ENCODE results near the gene TBC1D1.
A peak's percentile ranks its signal among the peaks of the same experiment; 100 is the strongest.
"Not testable (repeated sequence)": the region's sequence is repeated elsewhere in the genome, so short reads cannot be mapped to it uniquely, and the experiment has no call there.

TBC1D1 gene

DNA sequence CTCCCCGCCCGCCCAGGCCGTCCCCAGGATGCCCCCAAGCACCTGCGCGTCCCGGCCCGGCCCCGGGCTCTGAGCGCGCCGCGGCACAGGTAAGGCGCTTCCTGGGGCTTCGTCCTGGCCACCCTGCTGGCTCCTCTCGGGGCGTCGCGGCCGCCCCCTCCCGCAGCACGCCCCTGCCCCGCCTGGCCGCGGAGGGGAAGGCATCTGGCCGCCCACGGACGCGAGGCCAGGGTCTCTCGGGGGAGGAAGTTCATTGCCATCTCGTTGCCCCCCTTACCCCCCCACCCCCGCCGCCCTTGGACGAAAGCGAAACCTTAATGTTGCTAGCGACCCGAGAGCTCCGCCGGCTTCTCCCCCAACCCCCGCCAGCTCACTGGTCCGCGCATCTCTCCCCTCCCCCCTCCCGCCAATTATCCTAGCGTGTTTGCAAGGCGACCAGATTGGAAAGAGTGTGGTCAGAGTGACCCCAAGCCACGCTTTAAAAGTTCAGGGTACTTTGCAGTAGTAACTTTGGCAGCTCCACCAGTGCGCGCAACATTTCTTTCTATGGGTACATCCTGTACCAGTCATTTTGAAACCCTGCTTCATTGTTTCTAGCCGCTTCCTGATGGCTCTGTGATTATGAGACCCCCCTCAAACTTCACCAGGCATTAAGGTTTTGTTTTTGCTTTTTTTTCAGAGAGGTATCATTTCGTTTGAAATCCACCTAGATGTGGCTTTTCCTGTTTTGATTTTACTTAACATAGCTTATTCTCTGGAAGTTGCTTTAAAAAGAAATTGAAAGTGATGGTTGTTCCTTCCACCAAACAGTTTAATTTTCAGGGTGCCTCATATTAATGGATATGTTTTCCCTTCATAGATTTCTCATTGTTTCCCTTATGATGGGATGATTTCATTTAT is 626 bp downstream of the TBC1D1 start:
- peak; percentile 76 for DNase-seq

DNA sequence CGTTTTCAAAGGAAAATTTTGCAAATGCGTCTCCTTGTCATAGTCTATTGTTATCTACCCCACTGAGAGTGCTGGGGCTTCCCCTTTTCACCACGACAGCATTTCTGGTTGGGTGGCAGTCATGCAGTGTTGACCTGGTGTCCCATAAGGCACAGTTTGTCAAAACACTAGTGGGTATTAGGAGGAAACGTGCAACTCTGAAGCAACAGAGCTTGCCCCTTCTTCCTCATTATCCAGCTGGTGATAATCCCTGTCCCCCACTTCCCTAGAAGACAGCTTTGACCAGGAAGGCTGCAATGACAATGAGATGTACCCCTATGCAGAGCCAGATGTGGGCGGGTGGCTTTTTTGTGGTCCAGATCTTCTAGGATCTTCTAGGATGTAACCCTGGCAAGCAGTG is 1.8 kb downstream of the TBC1D1 start:
- peak; percentile 44 for DNase-seq

DNA sequence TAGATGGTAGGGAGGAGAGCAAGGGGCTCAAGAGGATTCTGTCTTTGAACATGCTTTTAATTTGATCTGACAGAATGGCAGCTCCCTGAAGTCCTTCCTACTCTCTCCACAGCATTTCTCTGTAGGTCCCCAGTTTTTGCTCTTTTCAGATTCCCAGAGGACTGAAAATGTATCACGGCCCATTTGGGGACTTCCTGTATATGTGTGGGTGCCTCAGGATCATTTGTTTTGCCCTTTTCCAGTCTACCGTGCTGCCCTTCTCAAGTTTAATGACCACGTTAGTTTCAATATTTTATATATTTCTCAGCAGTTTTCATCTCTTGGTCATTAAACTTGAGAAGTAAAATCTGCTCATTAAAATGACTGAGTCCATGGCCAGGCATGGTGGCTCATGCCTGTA is 2.3 kb downstream of the TBC1D1 start:
- DNase-seq = no peak

DNA sequence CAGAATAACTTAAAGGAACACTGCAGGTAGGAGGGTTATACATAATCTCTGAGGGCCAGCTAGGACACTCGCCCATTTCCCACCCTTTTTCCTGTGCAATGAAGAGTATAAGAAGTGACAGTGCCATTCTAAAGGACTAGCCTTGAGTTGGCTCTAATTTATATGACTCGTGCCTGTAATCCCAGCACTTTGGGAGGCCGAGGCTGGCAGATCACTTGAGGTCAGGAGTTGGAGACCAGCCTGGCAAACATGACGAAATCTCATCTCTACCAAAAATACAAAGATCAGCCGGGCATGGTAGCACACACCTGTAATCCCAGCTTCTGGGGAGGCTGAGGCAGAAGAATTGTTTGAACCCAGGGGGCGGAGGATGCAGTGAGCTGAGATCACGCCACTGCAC is 4.4 kb downstream of the TBC1D1 start:
- no peak for DNase-seq

DNA sequence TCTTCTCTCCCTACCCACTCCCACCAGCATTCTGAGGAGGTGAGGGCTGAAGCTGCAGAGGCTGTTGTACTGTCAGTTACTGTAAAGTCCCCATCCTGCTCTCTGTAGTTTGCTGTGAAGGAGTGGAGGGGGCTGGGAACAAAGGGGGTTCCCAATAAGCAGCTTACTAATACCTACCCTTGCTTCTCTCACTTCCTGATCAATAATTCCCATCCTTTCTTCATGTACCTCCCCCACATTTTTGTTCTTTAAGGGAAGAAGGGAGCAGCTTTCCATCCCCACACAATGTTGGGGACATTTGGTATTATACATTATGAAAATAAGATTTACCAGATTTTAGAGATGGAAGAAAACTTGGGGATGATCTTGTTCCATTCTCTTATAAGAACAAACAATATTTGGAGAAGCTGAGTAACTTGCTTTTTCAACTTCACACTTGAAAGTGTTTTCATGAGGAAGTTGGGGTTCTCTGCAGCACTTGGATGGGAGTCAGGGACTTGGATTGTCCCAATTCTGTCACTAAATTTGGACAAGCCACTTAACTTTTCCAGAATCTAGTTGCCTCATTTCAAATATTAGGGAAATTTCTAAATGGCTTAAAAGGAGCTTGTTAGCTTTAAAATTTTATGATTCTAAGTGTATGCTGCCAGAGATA is 5.4 kb downstream of the TBC1D1 start:
- DNase-seq = no peak

DNA sequence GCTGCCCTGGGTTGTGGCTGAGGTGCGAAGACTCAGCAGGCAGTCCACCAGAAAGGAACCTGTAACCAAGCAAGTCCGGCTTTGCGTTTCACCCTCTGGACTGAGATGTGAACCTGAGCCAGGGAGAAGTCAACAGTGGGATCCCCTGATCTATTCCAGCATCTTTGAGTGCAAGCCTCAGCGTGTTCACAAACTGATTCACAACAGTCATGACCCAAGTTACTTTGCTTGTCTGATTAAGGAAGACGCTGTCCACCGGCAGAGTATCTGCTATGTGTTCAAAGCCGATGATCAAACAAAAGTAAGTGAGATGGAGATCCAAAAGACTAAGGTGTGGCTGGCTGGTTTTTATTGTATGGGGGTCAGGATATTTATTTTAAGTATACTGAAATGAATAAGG is 11.3 kb downstream of the TBC1D1 start:
- no peak for DNase-seq

DNA sequence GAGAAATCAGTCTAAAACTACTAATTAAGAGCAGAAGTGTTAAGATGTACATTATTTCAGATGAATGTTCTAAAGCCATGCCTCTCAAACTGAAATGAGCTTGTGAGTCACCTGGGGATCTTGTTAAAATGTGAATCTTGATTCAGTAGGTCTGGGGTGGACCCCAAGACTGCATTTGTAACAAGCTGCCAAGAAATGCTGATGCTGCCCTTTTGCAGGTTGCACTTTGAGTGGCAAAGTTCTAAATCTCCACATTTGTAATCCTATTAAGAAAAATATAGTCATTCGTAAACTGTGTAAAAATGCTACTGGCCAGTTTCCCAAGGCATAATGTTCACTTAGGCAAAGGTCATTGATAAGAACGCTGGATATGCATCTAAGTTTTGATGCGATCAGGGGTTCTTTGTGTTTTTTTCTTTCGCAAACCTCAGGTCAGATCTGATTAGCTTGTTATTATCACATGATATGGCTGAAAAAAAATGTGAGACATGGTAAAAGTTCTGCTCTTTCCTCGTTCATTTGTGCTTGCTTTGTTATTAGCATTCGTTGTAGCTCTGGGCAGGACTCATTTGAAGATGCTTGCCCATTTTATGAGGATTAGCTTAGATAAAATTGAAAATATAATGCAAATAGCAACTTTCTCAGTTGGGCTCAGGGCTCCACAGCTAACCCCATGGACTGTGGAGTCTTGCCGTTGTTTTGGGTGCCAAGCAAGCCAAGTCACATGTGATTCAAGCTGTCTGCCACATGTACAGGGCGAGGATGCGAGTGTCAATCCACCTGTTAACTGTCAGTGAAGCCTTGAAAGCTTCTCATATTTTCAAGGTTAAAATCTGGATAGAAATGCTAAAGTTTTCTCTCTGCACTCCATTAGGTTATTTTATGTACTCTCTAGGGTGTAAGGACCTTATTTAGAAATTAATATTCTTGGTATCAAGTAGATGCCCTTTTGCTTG is 12.1 kb downstream of the TBC1D1 start:
- no peak for DNase-seq

DNA sequence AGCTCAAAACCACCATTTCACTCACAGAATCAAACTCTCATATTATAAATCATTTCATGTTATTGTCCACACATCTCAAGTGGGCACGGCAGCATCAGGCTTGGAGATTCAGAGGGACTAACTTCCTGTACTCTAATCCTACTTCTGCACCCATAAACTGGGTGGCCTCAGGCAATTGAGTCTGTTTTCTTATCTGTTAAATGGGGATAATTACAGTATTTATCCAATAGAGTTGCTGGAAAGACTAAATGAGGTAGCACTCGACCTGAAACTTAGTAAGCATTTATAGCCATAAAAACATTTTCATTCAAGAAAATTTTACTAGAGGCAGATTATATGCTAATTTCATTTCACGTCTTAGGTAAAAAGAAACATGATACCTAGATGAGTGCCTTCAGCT is 13.0 kb downstream of the TBC1D1 start:
- DNase-seq = no peak

DNA sequence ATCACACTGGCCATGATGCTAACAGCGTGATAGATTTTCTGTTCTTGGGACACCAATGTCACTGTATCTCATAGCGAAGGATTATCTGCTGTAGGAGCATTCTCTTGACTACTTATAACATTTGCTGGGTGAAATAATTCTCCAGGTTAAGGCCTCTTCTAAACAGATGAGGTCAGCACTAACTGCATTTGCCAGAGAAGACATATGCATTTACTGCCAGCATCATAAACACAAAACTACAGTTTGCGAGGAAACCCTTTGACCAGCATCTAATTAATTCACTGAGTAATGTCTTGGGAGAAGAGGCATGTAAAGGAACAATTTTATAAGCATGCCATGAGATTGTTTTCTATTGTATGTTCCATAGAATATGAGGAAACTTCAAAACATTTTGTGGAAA is 13.9 kb downstream of the TBC1D1 start:
- no peak for DNase-seq

DNA sequence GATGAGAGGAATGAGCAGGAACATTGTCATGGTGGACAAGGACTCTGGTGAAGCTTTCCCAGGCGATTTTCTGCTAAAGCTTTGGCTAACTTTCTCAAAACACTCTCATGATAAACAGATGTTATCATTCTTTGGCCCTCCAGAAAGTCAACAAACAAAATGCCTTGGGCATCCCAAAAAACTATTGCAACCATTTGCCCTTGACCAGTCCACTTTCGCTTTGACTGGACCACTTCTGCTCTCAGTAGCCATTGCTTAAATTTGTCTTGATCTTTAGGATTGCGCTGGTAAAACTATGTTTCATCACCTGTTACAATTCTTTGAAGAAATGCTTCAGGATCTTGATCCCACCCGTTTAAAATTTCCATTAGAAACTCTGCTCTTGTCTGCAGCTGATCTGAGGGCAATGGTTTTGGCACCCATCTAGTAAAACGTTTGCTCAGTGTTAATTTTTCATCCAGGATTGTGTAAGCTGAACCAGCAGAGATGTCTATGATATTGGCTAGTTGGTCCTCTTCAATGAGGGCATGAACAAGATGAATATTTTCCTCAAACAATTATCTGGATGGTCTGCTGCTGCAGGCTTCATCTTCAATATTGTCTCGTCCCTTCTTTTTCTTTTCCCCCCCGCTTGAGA is 14.8 kb downstream of the TBC1D1 start:
- no peak for DNase-seq

DNA sequence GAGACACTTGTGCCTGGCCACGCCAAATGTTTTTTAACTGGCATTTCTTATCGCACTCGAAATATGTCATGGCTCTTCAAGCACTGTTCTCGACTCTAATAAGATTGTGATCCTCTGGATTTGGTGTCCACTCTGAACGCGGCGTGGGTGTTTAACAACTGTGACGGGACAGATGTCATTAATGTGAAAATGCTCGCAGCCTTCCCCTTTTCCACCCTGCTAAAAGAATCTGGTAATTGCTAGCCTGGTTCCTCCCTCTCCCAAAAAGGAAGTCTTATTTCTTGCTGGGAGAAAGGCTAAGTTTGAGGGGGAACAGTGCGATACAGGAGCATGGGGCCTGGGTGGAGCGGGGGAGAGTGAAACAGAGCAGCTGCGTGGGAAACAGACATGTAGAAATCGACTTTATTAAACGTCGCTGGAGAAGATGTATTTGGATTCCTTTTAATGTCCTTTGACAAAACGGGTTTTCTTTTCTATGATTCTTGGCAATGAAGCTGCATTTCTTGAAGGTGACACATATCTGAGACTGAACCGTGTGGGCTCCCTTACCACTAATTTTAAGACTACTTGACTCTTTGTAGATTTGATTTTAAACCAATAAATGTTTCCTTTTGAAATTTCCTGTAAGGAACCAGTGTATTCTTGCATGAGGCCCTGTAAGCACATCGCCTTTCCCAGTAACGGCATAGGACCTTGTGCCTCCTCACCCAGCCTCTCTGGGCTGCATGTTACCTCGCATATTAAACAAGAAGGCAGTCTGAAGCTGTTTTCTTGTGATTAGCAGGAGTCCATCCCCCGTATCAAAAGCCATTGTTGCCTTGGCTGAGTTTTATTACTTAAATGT is 17.8 kb downstream of the TBC1D1 start:
- no peak for DNase-seq

DNA sequence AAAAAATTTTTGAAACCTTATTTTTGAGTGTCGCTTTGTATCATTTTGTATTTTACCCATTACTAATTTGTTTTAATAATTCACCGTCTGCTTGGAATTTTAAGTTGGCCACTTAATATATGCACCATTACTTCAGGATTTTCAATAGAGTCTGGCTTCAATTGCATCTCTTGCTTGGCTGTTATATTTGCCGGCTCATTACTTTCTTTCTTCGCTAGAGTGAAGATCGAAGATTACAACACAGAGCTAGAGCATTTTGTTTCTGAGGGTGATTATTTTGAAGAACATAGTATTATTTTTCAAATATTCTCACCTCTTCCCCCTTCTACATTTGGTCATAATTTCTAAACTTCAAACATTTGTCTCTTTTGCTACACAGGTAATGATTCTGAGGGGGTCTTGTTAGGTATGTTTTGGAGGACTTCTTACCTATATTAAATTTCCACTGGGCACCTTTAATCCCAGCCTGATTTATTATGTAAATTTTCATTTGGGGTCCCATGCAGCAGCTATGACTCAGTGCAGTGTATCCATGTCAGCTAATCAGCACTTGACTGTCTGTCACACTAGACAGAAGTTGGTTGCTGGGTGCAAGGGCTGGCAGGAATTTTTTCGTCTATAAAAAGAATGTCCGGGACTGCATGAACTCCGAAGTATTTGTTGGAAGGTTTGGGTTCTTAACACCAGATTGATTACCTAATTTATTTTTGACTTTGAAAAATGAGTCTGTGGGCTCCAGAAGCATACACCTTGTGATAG is 18.6 kb downstream of the TBC1D1 start:
- no peak for DNase-seq

DNA sequence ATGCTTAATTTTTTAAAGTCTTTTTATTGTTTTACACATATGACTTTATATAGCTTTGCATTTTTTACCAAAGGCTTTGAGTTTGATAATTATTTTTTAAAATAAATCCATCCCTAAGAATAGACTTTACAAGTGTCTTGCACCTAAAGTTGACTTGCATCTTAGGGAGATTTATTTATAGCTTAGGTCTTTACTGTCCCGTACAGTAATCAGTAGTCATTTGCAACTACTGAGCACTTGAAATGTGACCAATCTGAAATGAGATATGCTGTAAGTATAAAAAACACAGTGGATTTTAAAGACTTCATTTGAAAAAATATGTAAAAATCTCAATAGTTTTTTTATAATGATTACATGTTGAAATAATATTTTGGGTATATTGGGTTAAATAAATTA is 19.2 kb downstream of the TBC1D1 start:
- no peak for DNase-seq

DNA sequence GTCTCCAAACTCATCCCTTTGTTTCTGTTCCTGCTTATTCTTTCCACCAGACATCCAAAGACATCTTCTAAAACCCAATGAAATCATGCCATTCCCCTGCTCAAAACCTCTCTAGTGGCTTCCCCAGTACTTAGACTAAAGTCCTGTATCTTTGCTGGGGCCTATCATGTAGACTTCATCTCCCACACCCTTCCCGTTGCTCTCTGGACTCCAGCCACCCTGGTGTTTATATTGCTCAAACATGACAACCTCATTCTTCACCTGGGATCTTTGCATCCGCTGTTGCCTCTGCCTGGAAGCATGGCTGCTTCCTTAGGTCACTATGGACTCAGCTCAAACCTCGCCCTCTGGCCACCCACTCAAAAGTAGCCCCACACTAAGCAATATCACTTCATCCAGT is 23.7 kb downstream of the TBC1D1 start:
- no peak for DNase-seq

DNA sequence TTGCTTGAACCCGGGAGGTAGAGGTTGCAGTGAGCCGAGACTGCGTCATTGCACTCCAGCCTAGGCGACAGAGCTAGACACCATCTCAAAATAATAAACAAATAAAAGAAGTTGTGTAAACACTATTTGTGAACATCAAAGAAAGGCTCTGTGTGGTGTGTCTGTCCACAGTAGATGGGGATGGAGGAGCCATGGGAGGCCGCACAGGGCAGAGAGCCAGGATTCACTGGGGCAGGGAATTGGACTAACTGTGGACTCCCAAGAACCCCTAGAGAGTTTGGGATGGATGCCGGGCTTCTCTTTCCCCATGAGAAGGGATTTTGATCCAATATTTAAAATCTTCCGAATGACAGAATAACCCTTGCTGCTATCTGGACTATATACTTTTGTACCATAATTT is 26.5 kb downstream of the TBC1D1 start:
- no peak for DNase-seq

DNA sequence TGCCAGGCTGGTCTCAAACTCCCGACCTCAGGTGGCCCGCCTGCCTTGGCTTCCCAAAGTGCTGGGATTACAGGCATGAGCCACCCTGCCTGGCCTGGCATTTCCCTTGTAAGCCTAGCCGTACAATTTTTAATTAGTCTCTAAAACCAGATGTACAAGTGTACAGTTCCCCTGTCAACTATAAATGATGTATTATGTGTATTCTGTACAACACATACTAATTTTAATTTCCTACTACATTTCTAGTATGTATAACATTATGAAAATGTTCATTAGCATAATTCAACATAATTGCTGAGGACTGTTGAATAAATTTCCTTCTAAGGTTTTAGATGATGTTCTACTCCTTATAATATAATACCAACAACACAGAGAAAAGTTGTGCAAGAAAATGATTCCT is 27.8 kb downstream of the TBC1D1 start:
- no peak for DNase-seq

DNA sequence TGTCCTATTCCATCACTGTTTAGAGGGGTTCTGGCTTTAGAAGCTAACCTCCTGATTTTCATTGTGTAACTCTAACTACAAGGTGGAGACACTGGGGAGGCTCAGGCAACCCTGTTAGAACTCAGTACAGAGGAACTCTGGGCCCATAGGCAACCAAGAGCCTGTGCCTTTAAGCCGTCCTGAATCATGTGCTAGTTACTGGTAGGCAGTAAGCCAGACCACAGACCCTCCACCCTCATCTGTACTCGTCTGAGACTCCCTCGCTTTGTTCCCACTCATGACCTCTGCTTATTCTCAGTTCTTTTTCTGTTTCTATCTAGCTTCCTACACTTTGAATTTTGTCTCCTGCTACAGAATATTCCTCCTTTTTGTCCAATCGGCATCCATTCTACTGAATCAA is 31.4 kb downstream of the TBC1D1 start:
- no peak for DNase-seq

DNA sequence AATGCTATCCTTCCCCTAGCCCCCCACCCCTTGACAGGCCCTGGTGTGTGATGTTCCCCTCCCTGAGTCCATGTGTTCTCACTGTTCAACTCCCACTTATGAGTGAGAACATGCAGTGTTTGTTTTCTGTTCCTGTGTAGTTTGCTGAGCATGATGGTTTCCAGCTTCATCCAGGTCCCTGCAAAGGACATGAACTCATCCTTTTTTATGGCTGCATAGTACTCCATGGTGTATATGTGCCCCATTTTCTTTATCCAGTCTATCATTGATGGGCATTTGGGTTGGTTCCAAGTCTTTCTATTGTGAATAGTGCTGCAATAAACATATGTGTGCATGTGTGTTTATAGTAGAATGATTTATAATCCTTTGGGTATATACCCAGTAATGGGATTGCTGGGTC is 32.2 kb downstream of the TBC1D1 start:
- DNase-seq = not testable (repeated sequence)

DNA sequence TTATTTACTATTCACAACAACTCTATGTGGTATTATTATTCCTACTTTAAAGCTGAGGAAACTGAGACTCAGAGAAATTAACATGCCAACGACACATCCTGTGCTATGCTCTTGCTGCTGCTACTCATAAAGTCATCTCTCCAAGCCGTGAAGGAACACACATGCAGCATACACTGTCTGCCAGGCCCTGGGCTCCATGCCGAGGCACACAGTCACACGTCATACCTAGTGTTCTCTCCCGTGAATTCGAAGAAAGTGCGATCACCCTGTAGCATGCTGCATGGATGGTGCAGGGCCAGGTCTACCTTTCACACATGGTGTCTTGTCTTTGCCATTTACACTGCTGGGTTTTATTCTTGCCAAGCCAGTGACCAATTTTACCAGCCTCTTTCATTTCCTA is 34.1 kb downstream of the TBC1D1 start:
- no peak for DNase-seq

DNA sequence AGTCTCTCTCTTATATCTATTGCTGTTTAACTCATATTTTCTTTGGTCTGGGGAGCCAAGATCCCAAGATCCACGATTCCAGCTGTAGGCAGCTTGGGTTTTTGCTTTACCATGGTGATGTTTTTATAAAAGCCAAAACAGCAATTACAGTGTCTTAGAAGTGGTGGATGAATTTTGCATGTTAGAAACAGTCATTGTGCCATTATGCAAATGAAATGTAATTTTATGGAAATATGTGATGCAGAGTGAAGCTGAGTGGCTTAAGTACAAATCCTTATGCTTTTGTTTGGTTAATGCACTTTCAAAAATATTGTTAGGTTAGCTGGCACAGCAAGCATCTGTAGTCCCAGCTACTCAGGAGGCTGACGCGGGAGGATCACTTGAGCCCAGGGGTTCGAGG is 36.5 kb downstream of the TBC1D1 start:
- no peak for DNase-seq
